ENCODE results near the gene ACSL5. TPM values are rescaled to one million over a fixed set of nuclear protein-coding genes. Genes with fewer than 3 reads are reported as not detected.

ACSL5 gene
- total RNA-seq, 1 donor from 2014 or later = 0.64 TPM

DNA sequence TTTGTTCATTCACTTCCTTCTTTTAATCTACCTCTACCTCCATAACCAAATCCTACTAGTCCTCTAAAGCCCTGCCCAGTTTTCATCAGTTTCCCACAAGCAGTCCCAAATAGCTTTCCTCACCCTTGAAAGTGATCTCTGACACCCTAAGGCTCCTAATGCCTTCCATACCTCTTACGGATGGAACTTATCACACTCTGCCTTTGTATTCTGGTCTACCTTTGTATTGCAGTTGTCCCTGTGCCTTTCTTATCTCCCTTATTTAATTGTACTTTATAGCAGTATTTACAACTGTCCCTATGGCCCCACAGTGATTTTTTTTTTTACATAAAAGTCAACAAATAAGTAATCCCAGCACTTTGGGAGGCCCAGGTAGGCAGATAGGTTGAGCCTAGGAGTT lies 33.8 kb downstream of the ACSL5 start:
- Mint-ChIP-seq H3K27ac (ENCODE audit: unreplicated experiment) (no peak overlapping the region), H3K9me3 (ENCODE audit: unreplicated experiment) (no peaks in the 10 kb centered on the region), H3K27me3 (ENCODE audit: unreplicated experiment) (no peaks in the 10 kb centered on the region), H3K4me3 (ENCODE audit: unreplicated experiment) (no peak overlapping the region), H3K36me3 (ENCODE audit: low read depth, unreplicated experiment) (no peaks in the 10 kb centered on the region), H3K4me1 (ENCODE audit: unreplicated experiment) (peaks cover 5% of the 10 kb centered on the region)
- no peak for DNase-seq (ENCODE audit: low spot score)
- TF ChIP-seq, protein P1, sequence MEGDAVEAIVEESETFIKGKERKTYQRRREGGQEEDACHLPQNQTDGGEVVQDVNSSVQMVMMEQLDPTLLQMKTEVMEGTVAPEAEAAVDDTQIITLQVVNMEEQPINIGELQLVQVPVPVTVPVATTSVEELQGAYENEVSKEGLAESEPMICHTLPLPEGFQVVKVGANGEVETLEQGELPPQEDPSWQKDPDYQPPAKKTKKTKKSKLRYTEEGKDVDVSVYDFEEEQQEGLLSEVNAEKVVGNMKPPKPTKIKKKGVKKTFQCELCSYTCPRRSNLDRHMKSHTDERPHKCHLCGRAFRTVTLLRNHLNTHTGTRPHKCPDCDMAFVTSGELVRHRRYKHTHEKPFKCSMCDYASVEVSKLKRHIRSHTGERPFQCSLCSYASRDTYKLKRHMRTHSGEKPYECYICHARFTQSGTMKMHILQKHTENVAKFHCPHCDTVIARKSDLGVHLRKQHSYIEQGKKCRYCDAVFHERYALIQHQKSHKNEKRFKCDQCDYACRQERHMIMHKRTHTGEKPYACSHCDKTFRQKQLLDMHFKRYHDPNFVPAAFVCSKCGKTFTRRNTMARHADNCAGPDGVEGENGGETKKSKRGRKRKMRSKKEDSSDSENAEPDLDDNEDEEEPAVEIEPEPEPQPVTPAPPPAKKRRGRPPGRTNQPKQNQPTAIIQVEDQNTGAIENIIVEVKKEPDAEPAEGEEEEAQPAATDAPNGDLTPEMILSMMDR (IDR thresholded peaks at IDR 0.05; ENCODE audit: unreplicated experiment) = no peak

DNA sequence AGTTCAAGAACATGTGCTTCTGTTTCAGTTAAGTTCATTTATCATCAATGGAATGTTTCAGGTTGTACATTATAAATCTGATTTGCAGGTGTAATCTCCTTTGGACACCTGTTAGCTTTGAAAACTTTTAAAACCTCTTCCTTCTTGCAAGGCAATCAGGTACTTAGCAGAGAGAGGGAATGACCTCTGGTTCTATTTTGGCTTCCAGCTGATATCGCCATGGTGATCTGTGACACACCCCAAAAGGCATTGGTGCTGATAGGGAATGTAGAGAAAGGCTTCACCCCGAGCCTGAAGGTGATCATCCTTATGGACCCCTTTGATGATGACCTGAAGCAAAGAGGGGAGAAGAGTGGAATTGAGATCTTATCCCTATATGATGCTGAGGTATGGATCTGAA lies 35.4 kb downstream of the ACSL5 start:
- Mint-ChIP-seq H3K4me1 (ENCODE audit: unreplicated experiment) (peaks cover 5% of the 10 kb centered on the region), H3K9me3 (ENCODE audit: unreplicated experiment) (no peaks in the 10 kb centered on the region), H3K27ac (ENCODE audit: unreplicated experiment) (no peak overlapping the region), H3K27me3 (ENCODE audit: unreplicated experiment) (no peaks in the 10 kb centered on the region), H3K4me3 (ENCODE audit: unreplicated experiment) (no peak overlapping the region), H3K36me3 (ENCODE audit: low read depth, unreplicated experiment) (no peaks in the 10 kb centered on the region)
- TF ChIP-seq, protein P1 (IDR thresholded peaks at IDR 0.05; ENCODE audit: unreplicated experiment) = no peak
- no peak for DNase-seq (ENCODE audit: low spot score)

DNA sequence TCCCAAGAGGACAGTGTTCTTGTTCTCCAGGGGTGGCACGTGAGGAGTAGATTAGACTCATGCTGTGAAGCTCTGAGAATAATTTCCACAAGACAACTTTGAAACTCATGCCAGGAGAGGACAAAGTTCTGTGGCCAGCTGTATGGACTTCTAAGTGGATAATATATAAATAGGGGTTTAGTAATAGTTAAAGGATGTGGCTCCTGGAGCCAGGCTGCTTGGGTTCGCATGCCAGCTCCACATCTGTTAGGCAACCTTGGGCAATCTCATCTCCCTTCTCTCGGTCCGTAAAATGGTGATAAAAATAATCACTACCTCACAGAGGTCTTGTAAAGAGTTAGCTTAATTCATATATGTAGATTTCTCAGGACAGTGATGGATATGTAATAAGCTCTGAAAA lies 35.8 kb downstream of the ACSL5 start:
- H3K9me3 Mint-ChIP-seq (ENCODE audit: unreplicated experiment) = no peaks in the 10 kb centered on the region
- no peak overlapping the region for H3K27ac Mint-ChIP-seq (ENCODE audit: unreplicated experiment)
- peaks cover 5% of the 10 kb centered on the region for H3K4me1 Mint-ChIP-seq (ENCODE audit: unreplicated experiment)
- H3K27me3 Mint-ChIP-seq (ENCODE audit: unreplicated experiment) = no peaks in the 10 kb centered on the region
- no peak overlapping the region for H3K4me3 Mint-ChIP-seq (ENCODE audit: unreplicated experiment)
- TF ChIP-seq, protein P1 (IDR thresholded peaks at IDR 0.05; ENCODE audit: unreplicated experiment) = no peak
- DNase-seq (ENCODE audit: low spot score) = no peak
- no peaks in the 10 kb centered on the region for H3K36me3 Mint-ChIP-seq (ENCODE audit: low read depth, unreplicated experiment)

DNA sequence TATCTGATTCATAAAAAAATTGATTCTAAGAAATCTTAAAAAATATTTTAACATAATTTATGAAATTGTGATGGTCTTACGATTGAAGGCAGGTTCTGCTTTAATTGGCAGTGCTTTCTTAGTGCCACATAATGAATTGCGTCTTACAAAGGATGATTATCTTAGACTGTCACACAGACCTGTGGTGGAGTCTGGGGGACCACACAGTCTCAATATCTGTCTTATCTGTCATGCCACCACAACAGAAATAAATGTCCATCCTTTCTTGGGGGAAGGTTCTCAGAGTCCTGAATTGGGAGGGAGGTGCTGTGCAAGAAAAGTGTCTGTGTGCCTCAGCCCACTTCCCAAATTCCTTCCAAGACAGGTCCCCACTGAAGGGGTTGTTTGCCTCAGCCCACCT lies 38.8 kb downstream of the ACSL5 start:
- Mint-ChIP-seq H3K27me3 (ENCODE audit: unreplicated experiment) (peaks cover 1% of the 10 kb centered on the region), H3K27ac (ENCODE audit: unreplicated experiment) (no peak overlapping the region), H3K36me3 (ENCODE audit: low read depth, unreplicated experiment) (no peaks in the 10 kb centered on the region), H3K4me3 (ENCODE audit: unreplicated experiment) (no peak overlapping the region), H3K9me3 (ENCODE audit: unreplicated experiment) (no peaks in the 10 kb centered on the region), H3K4me1 (ENCODE audit: unreplicated experiment) (peaks cover 5% of the 10 kb centered on the region)
- TF ChIP-seq, protein P1 (IDR thresholded peaks at IDR 0.05; ENCODE audit: unreplicated experiment) = no peak
- DNase-seq (ENCODE audit: low spot score) = no peak

DNA sequence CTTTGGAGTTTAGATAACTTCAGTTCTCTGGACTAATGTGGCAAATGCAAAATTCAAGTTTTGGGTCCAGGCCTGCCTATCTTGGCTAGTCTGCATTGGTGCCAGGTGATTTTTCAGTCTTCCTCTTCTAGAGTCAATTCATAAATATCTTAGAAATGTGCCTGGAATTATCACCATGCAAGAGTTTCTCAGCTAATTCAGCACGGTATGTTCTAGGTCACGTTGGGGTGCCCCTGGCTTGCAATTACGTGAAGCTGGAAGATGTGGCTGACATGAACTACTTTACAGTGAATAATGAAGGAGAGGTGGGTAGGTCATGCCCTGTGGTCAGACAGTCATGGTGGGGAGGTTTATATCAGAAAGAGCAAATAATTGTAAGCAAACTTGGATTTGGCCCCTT lies 47.8 kb downstream of the ACSL5 start:
- Mint-ChIP-seq H3K9me3 (ENCODE audit: unreplicated experiment) (no peaks in the 10 kb centered on the region), H3K36me3 (ENCODE audit: low read depth, unreplicated experiment) (no peaks in the 10 kb centered on the region), H3K4me3 (ENCODE audit: unreplicated experiment) (no peak overlapping the region), H3K4me1 (ENCODE audit: unreplicated experiment) (peaks cover 4% of the 10 kb centered on the region), H3K27ac (ENCODE audit: unreplicated experiment) (no peak overlapping the region), H3K27me3 (ENCODE audit: unreplicated experiment) (no peaks in the 10 kb centered on the region)
- DNase-seq (ENCODE audit: low spot score) = no peak
- TF ChIP-seq, protein P1 (IDR thresholded peaks at IDR 0.05; ENCODE audit: unreplicated experiment) = no peak
